ENCODE results near the gene MTOR. TPM values are rescaled to one million over a fixed set of nuclear protein-coding genes. Genes with fewer than 3 reads are reported as not detected.
"Not testable (repeated sequence)": the region's sequence is repeated elsewhere in the genome, so short reads cannot be mapped to it uniquely, and the experiment has no call there.

MTOR gene
- polyA plus RNA-seq, 1 of the 3 experiments (the other 2 are of a cell fraction), result 20.9 TPM

DNA sequence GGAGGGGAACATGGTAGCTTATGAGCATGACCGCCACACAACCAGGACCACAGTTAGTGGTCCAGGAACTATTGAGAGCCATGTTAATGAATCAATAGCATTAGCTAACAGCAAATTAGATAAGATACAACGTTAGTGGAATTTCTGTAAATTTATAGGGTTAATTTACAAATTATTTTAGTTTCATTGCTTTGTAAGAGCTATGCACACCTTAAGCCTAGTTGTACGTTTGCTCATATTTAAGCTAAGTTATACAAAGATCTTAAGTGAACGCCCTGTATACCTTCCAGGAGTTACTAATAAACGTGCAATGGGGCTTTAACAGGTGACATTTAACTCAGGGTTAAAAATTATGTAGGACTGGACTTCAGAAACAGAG lies 163.4 kb downstream of the MTOR start:
- Histone ChIP-seq H3K9ac (peak overlapping the region; percentile 94), H3F3A (replicated peaks; ENCODE audit: insufficient read depth) (no peaks in the 10 kb centered on the region), H3K4me3 (ENCODE audit: low read depth in 2 of 2, low read length in 1 of 2) (peak overlapping the region; percentile 81 to 90), H3K27ac (ENCODE audit: low read depth in 2 of 2, low read length in 1 of 2) (peak overlapping the region; percentile 56 to 59; a peak in 2 of 4 replicates), H4K20me1 (ENCODE audit: insufficient read depth) (no peaks in the 10 kb centered on the region), H3K4me2 (peak overlapping the region; percentile 78), H3K9me2 (no peaks in the 10 kb centered on the region), H3K4me1 (ENCODE audit: control insufficient read depth in 1 of 2, insufficient read depth in 2 of 2, low read depth in 1 of 2, low read length in 1 of 2) (peaks cover 6 to 7% of the 10 kb centered on the region in 2 experiments; a peak in 3 of 4 replicates), H3K9me3 (no peaks in the 10 kb centered on the region), H3K27me3 (ENCODE audit: insufficient read depth) (no peaks in the 10 kb centered on the region), H3K36me3 (replicated peaks in 1 of 2; ENCODE audit: control insufficient read depth in 1 of 2, insufficient read depth in 2 of 2, low read length in 1 of 2) (peaks cover 3 to 38% of the 10 kb centered on the region in 2 experiments), H3K79me2 (ENCODE audit: insufficient read depth) (peaks cover 40% of the 10 kb centered on the region), H2AFZ (ENCODE audit: low read depth) (peak overlapping the region; percentile 93)
- 19% methylated on average over 5 of the region's 5 CpGs for WGBS (ENCODE audit: low lambda C conversion rate)
- CTCF ChIA-PET, result interaction anchor here (1.0 to 2.9 kb wide), 6 partner anchors 9 to 61 kb away, joined by 3 to 20 read pairs (median 4); no protein-coding TSS in a partner anchor
- TF ChIP-seq, protein P1, sequence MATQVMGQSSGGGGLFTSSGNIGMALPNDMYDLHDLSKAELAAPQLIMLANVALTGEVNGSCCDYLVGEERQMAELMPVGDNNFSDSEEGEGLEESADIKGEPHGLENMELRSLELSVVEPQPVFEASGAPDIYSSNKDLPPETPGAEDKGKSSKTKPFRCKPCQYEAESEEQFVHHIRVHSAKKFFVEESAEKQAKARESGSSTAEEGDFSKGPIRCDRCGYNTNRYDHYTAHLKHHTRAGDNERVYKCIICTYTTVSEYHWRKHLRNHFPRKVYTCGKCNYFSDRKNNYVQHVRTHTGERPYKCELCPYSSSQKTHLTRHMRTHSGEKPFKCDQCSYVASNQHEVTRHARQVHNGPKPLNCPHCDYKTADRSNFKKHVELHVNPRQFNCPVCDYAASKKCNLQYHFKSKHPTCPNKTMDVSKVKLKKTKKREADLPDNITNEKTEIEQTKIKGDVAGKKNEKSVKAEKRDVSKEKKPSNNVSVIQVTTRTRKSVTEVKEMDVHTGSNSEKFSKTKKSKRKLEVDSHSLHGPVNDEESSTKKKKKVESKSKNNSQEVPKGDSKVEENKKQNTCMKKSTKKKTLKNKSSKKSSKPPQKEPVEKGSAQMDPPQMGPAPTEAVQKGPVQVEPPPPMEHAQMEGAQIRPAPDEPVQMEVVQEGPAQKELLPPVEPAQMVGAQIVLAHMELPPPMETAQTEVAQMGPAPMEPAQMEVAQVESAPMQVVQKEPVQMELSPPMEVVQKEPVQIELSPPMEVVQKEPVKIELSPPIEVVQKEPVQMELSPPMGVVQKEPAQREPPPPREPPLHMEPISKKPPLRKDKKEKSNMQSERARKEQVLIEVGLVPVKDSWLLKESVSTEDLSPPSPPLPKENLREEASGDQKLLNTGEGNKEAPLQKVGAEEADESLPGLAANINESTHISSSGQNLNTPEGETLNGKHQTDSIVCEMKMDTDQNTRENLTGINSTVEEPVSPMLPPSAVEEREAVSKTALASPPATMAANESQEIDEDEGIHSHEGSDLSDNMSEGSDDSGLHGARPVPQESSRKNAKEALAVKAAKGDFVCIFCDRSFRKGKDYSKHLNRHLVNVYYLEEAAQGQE (IDR thresholded peaks at IDR 0.05; ENCODE audit: low read depth, low read length), result no peak
- TF ChIP-seq ELF1 (IDR thresholded peaks at IDR 0.05), result no peak
- no peak for TF ChIP-seq TCF12 (IDR thresholded peaks at IDR 0.05)
- no peak for TF ChIP-seq RAD21 (IDR thresholded peaks at IDR 0.05; ENCODE audit: low read length)
- no peak for TF ChIP-seq EP300 (IDR thresholded peaks at IDR 0.05; ENCODE audit: borderline replicate concordance in 1 of 2, low read depth in 1 of 2, low read length in 1 of 2)
- TF ChIP-seq, protein P2, sequence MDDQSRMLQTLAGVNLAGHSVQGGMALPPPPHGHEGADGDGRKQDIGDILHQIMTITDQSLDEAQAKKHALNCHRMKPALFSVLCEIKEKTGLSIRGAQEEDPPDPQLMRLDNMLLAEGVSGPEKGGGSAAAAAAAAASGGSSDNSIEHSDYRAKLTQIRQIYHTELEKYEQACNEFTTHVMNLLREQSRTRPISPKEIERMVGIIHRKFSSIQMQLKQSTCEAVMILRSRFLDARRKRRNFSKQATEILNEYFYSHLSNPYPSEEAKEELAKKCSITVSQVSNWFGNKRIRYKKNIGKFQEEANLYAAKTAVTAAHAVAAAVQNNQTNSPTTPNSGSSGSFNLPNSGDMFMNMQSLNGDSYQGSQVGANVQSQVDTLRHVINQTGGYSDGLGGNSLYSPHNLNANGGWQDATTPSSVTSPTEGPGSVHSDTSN (IDR thresholded peaks at IDR 0.05), result no peak
- TF ChIP-seq SIN3A (IDR thresholded peaks at IDR 0.05; ENCODE audit: borderline replicate concordance, low read depth, low read length), result no peak
- no peak for TF ChIP-seq SMC3 (IDR thresholded peaks at IDR 0.05; ENCODE audit: low read depth, low read length)
- TF ChIP-seq, protein P3, sequence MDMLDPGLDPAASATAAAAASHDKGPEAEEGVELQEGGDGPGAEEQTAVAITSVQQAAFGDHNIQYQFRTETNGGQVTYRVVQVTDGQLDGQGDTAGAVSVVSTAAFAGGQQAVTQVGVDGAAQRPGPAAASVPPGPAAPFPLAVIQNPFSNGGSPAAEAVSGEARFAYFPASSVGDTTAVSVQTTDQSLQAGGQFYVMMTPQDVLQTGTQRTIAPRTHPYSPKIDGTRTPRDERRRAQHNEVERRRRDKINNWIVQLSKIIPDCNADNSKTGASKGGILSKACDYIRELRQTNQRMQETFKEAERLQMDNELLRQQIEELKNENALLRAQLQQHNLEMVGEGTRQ (IDR thresholded peaks at IDR 0.05; ENCODE audit: borderline replicate concordance, low read depth, low read length), result no peak
- TF ChIP-seq, protein P4, sequence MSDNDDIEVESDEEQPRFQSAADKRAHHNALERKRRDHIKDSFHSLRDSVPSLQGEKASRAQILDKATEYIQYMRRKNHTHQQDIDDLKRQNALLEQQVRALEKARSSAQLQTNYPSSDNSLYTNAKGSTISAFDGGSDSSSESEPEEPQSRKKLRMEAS (IDR thresholded peaks at IDR 0.05; ENCODE audit: low read depth), result no peak
- TF ChIP-seq RCOR1 (IDR thresholded peaks at IDR 0.05; ENCODE audit: low read length), result no peak
- TF ChIP-seq RXRA (IDR thresholded peaks at IDR 0.05; ENCODE audit: borderline replicate concordance, low read depth), result no peak
- no peak for DNase-seq
- POLR2A ChIA-PET, result interaction anchor here (0.8 to 1.3 kb wide), 4 partner anchors 10 to 555 kb away, joined by 3 to 4 read pairs (median 3); partner anchors contain the start of gene FBXO2

DNA sequence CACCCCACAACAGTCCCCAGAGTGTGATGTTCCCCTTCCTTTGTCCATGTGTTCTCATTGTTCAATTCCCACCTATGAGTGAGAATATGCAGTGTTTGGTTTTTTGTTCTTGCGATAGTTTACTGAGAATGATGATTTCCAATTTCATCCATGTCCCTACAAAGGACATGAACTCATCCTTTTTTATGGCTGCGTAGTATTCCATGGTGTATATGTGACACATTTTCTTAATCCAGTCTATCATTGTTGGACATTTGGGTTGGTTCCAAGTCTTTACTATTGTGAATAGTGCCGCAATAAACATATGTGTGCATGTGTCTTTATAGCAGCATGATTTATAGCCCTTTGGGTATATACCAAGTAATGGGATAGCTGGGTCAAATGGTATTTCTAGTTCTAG lies 178.6 kb downstream of the MTOR start:
- H3K9ac ChIP-seq; H3K4me2 ChIP-seq; H4K20me1 ChIP-seq (ENCODE audit: insufficient read depth); H3K9me2 ChIP-seq; CTCF ChIA-PET; H3K27ac ChIP-seq (ENCODE audit: low read depth in 2 of 2, low read length in 1 of 2); DNase-seq; H3K4me3 ChIP-seq (ENCODE audit: low read depth in 2 of 2, low read length in 1 of 2); H3K79me2 ChIP-seq (ENCODE audit: insufficient read depth); H3K4me1 ChIP-seq (ENCODE audit: control insufficient read depth in 1 of 2, insufficient read depth in 2 of 2, low read depth in 1 of 2, low read length in 1 of 2); H3K27me3 ChIP-seq (ENCODE audit: insufficient read depth); POLR2A ChIA-PET; H2AFZ ChIP-seq (ENCODE audit: low read depth); H3K9me3 ChIP-seq: not testable (repeated sequence)
- Histone ChIP-seq H3K36me3 (replicated peaks in 1 of 2; ENCODE audit: control insufficient read depth in 1 of 2, insufficient read depth in 2 of 2, low read length in 1 of 2) (peaks cover 39 to 46% of the 10 kb centered on the region in 2 experiments), H3F3A (replicated peaks; ENCODE audit: insufficient read depth) (peaks cover 11% of the 10 kb centered on the region)
- 98% methylated on average over 3 of the region's 3 CpGs for WGBS (ENCODE audit: low lambda C conversion rate)
